Thymus (tissue), 14 donors: ENCODE results near the gene SOX2. TPM values are rescaled to one million over a fixed set of nuclear protein-coding genes. Genes with fewer than 3 reads are reported as not detected.
A peak's percentile ranks its signal among the peaks of the same experiment; 100 is the strongest.

Experiments used
- DNase-seq, 9 donors: peaks; one replicate each; pipeline ENCODE4 v3.0.0-alpha.2; 2013; ENCODE audit warnings: low spot score in 9 of 9, low read depth in 6 of 9, missing footprints in 1 of 9
- H3K27ac ChIP-seq, 2 donors: one replicate each; pipeline ENCODE4 v1.5.1; 2013; ENCODE audit warnings: control low read depth in 1 of 2, low read depth in 1 of 2, low read length in 1 of 2, mild to moderate bottlenecking in 1 of 2, moderate library complexity in 1 of 2
- H3K27me3 ChIP-seq, 2 donors: one replicate each; pipeline ENCODE4 v1.5.1; 2013; ENCODE audit warnings: low read length in 1 of 2; ENCODE audit not compliant: control insufficient read depth in 2 of 2, insufficient read depth in 1 of 2
- H3K36me3 ChIP-seq, 2 donors: one replicate each; pipeline ENCODE4 v1.5.1; 2013; ENCODE audit warnings: low read length in 1 of 2, mild to moderate bottlenecking in 1 of 2, moderate library complexity in 1 of 2; ENCODE audit not compliant: control insufficient read depth in 2 of 2, insufficient read depth in 2 of 2
- H3K4me1 ChIP-seq, 2 donors: one replicate each; pipeline ENCODE4 v1.5.1; 2013; ENCODE audit warnings: low read length in 2 of 2; ENCODE audit not compliant: control insufficient read depth in 2 of 2, insufficient read depth in 2 of 2
- H3K4me3 ChIP-seq, 2 donors: one replicate each; pipeline ENCODE4 v1.5.1; 2013; ENCODE audit warnings: low read length in 2 of 2, control low read depth in 1 of 2, mild to moderate bottlenecking in 1 of 2
- H3K9me3 ChIP-seq, 2 donors: one replicate each; pipeline ENCODE4 v1.5.1; 2013; ENCODE audit warnings: low read length in 1 of 2, mild to moderate bottlenecking in 1 of 2; ENCODE audit not compliant: control insufficient read depth in 2 of 2, insufficient read depth in 1 of 2
- WGBS: extraction: QIAGEN DNeasy Blood & Tissue Kit; methylation state at CpG from one replicate; pipeline ENCODE4 v1.1.7; 2013; 5-methylcytosine and 5-hydroxymethylcytosine counted together
- long read RNA-seq, 10 donors: transcript quantifications; one replicate each; lab custom pipeline, GENCODE V29; 2026
- polyA plus RNA-seq: library from polyadenylated mRNA; stranded (reverse); fragments of 200-250 nt; gene quantifications from one replicate; pipeline ENCODE4 v1.2.3, GENCODE V29; 2013
- total RNA-seq: library from RNA; stranded (reverse); fragments of 120-200 nt; gene quantifications from one replicate; pipeline ENCODE4 v1.2.4, GENCODE V29; 2013
- donor health status: healthy.

The SOX2 gene
- total RNA-seq (0.42 TPM), polyA plus RNA-seq (3.1 TPM)
- long read RNA-seq, donor 1 = 0 reads
- long read RNA-seq, donor 2 = 0 reads
- long read RNA-seq, donor 3 = 0 reads
- long read RNA-seq, donor 4, transcript SOX2-201 (1 exons, 2,513 nt) = major isoform, 5 of 5 reads
- long read RNA-seq, donor 4, partial matches to known transcripts = 0 of 5 reads
- long read RNA-seq, donor 4, other reads (novel, unspliced or antisense) = 0 of 5 reads
- long read RNA-seq, donor 5, partial matches to known transcripts = 0 of 1 reads
- long read RNA-seq, donor 5, other reads (novel, unspliced or antisense) = 0 of 1 reads
- long read RNA-seq, donor 6 = 0 reads
- long read RNA-seq, donor 7, partial matches to known transcripts = 0 of 2 reads
- long read RNA-seq, donor 7, other reads (novel, unspliced or antisense) = 0 of 2 reads
- long read RNA-seq, donor 8, partial matches to known transcripts = 0 of 2 reads
- long read RNA-seq, donor 8, other reads (novel, unspliced or antisense) = 0 of 2 reads
- long read RNA-seq, donor 9, partial matches to known transcripts = 0 of 2 reads
- long read RNA-seq, donor 9, other reads (novel, unspliced or antisense) = 0 of 2 reads
- long read RNA-seq, donor 10, partial matches to known transcripts = 0 of 1 reads
- long read RNA-seq, donor 10, other reads (novel, unspliced or antisense) = 0 of 1 reads

DNA sequence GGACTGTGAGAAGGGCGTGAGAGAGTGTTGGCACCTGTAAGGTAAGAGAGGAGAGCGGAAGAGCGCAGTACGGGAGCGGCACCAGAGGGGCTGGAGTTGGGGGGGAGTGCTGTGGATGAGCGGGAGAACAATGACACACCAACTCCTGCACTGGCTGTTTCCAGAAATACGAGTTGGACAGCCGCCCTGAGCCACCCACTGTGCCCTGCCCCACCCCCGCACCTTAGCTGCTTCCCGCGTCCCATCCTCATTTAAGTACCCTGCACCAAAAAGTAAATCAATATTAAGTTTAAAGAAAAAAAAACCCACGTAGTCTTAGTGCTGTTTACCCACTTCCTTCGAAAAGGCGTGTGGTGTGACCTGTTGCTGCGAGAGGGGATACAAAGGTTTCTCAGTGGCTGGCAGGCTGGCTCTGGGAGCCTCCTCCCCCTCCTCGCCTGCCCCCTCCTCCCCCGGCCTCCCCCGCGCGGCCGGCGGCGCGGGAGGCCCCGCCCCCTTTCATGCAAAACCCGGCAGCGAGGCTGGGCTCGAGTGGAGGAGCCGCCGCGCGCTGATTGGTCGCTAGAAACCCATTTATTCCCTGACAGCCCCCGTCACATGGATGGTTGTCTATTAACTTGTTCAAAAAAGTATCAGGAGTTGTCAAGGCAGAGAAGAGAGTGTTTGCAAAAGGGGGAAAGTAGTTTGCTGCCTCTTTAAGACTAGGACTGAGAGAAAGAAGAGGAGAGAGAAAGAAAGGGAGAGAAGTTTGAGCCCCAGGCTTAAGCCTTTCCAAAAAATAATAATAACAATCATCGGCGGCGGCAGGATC is at the start of gene SOX2:
Gene SOX2 (plus strand): TSS at position 601 of the 811 bp plus-strand sequence. CDS start 436 bp downstream, outside the sequence.
- Histone ChIP-seq H3K27me3 (peaks cover 70 to 99% of the 10 kb centered on the region in 2 donors), H3K27ac (no peak within 1 kb of the TSS), H3K9me3 (peaks cover 1 to 9% of the 10 kb centered on the region in 2 donors), H3K36me3 (no peaks in the 10 kb centered on the region), H3K4me1 (peaks cover 4 to 21% of the 10 kb centered on the region in 2 donors), H3K4me3 (peak within 1 kb of the TSS in 1 of 2 donors; percentile 37)
- 3% methylated on average over 37 of the region's 37 CpGs for WGBS
- DNase-seq = peak in 5 of 9 donors; percentile 54 to 76 (median 64)

DNA sequence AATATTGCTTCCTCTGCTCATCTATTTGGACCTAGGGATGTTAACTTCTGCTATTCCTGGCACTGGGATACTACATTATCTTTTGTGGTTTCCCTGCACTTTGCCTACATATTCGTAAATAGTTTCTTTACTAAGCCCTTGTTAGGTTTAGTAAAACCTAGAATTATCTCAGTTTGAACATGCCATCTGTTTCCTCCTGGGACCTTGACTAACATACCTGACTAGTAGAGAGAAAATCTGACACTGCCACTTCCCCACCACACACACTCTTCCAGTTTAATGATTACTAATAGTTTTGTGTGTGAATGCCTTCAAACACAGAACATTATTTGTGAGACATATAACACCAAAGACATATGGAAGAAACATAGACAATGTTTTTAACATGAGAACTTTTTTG is 28.2 kb upstream of the SOX2 start:
- Histone ChIP-seq H3K4me3 (no peak overlapping the region), H3K4me1 (no peaks in the 10 kb centered on the region), H3K9me3 (no peaks in the 10 kb centered on the region), H3K27ac (no peak overlapping the region), H3K36me3 (no peaks in the 10 kb centered on the region), H3K27me3 (no peaks in the 10 kb centered on the region)
- no peak for DNase-seq
- 13% methylated on average over 1 of the region's 1 CpG for WGBS

DNA sequence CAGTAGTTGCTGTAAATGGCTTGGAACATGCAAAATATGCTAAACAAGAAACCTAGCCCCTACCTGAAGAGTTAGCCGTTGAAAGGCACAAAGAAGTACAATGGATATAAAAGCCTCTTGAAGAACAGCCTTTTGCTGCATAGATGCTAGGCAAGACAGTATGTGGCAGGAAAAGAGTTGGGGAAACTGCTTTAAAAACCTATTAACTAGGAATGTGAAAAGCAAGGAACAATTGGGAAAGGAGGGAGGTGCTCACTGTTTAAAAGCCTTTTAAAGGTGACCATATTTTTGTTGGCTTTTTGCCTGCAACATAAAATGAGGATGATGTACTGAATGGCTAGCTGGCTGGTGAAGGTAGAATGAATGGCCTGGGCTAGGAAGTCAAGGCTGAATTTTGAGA is 24.5 kb upstream of the SOX2 start:
- Histone ChIP-seq H3K9me3 (no peaks in the 10 kb centered on the region), H3K4me3 (no peak overlapping the region), H3K27me3 (no peaks in the 10 kb centered on the region), H3K27ac (no peak overlapping the region), H3K36me3 (no peaks in the 10 kb centered on the region), H3K4me1 (no peaks in the 10 kb centered on the region)
- WGBS = 91% methylated on average over 1 of the region's 1 CpG
- no peak for DNase-seq

DNA sequence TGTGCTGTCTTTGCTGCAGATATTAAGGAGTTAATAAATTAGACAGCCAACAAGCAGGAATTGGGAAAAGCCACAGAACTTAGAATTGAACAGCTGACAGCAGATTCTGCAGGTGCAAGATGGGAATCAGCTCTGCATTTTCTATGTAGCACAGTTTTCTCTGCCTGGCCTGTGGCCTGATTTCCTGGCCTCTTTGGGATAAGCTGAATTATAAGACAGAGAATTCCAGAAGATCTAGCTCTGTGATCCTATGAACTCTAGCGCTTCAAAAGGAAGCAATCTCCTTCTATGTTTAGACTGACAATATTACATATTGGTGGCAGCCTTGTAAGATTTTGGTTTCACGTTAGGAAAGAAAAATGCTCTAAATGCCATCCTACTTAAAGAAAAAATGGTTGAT is 24.0 kb upstream of the SOX2 start:
- DNase-seq = no peak
- H3K4me3 ChIP-seq = no peak overlapping the region
- no peaks in the 10 kb centered on the region for H3K27me3 ChIP-seq
- 94% methylated on average over 2 of the region's 2 CpGs for WGBS
- no peaks in the 10 kb centered on the region for H3K4me1 ChIP-seq
- no peaks in the 10 kb centered on the region for H3K36me3 ChIP-seq
- no peaks in the 10 kb centered on the region for H3K9me3 ChIP-seq
- no peak overlapping the region for H3K27ac ChIP-seq

DNA sequence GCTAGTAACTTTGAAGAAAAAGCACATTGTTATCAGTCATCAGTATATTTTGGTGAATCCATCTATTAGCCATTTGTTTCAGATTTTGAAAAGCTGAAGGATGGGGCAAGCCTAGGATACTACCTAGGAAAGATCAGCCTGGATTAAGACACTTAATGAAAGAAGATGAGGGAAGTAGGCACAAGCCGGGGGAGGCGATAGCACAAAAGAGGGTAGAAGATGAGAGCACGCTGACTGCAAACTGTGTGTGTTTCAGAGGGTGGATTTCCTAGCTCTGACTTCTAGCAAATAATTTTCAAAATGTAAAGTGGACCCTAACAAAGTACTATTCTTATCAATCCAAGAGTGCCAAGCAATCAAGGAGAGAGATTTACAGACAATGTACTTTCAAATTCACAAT is 22.2 kb upstream of the SOX2 start:
- no peak overlapping the region for H3K27ac ChIP-seq
- no peak overlapping the region for H3K4me3 ChIP-seq
- H3K36me3 ChIP-seq = no peaks in the 10 kb centered on the region
- H3K4me1 ChIP-seq = no peaks in the 10 kb centered on the region
- H3K9me3 ChIP-seq = no peaks in the 10 kb centered on the region
- peaks cover 4 to 13% of the 10 kb centered on the region in 2 donors for H3K27me3 ChIP-seq
- DNase-seq = no peak
- WGBS = 98% methylated on average over 3 of the region's 3 CpGs

DNA sequence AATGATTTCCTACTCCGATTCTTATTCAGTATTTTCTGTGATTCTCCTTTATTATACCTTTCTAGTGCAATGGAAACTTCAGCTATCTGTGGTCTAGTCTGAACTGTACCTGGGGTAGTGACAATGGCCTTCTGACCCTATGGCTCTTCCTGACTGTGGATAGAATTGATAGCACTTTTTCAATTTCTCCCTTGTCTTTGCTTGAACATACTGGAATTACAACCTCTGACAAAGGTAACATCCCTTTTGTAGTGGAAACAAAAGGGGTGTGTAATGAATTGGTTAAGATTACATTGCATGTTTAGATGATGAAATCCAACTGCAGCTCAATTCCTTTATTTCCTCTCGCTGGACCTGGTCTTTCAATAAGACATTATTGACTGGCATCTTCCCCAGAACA is 21.0 kb upstream of the SOX2 start:
- H3K27me3 ChIP-seq = peaks cover 16 to 25% of the 10 kb centered on the region in 2 donors
- WGBS = 94% methylated on average over 2 of the region's 2 CpGs
- H3K9me3 ChIP-seq = no peaks in the 10 kb centered on the region
- no peaks in the 10 kb centered on the region for H3K36me3 ChIP-seq
- no peak for DNase-seq
- H3K4me3 ChIP-seq = no peak overlapping the region
- H3K27ac ChIP-seq = no peak overlapping the region
- H3K4me1 ChIP-seq = peaks cover 0 to 3% of the 10 kb centered on the region in 2 donors

DNA sequence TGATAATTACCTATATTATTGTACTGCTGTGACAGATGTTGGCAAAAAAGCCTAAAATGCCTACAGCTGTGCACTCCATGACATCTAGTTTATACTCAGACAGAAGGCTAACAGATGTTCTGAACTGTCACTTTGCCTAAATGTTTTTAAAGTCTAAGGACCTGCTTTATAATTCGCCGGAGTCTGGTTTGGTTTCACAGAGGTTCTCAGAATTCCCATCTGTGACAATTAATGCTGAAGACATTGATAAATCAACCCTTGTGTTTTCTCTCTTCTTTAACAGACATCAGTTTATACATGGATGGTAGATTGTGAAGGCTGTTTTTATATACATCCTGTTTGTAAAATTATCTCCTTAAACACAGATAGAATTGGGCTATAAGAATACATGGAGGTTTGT is 19.8 kb upstream of the SOX2 start:
- peaks cover 27 to 37% of the 10 kb centered on the region in 2 donors for H3K27me3 ChIP-seq
- peaks cover 0 to 6% of the 10 kb centered on the region in 2 donors for H3K4me1 ChIP-seq
- DNase-seq = no peak
- H3K36me3 ChIP-seq = no peaks in the 10 kb centered on the region
- no peaks in the 10 kb centered on the region for H3K9me3 ChIP-seq
- 95% methylated on average over 2 of the region's 2 CpGs for WGBS
- H3K4me3 ChIP-seq = no peak overlapping the region
- no peak overlapping the region for H3K27ac ChIP-seq

DNA sequence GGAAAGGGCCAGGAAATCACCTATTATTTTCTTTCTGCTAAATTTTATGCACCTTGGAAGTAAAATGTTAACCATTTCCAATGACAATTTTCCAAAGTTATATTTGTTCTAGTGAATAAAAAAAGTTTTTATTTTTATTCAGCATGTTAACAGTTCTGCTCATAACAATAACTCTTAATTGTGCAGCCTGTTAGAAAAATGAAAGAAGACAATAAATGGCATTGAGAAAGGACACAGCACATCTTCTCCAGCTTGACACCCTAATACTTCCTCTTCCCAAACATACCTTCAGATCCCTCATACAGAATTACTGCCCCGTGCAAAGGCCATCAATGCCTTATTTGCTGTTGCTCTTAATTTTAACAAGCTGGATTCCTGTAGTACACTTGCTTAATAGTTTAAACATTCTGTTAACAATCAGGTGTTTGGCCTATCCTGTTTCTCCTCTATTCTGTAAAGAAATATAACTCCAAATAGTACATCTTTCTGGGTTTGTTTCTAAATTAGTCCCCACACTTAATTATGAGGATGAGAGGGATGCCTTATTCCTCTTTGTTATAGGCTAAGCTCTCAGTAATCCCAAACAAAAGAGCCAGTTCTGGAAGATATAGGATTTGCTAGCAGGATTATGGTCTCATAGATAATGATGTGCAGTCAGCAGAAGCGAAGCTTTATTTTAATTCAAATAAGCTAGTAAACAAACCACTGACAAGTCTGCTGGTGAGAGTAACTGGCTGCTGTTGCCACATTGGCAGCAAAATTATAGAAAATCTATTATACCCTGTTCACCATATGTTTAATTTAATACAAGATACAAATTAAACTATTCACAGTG is 19.2 kb upstream of the SOX2 start:
- Histone ChIP-seq H3K4me3 (no peak overlapping the region), H3K9me3 (no peaks in the 10 kb centered on the region), H3K4me1 (peaks cover 0 to 6% of the 10 kb centered on the region in 2 donors), H3K36me3 (no peaks in the 10 kb centered on the region), H3K27ac (no peak overlapping the region), H3K27me3 (peaks cover 30 to 43% of the 10 kb centered on the region in 2 donors)
- WGBS = 91% methylated on average over 2 of the region's 2 CpGs
- DNase-seq = no peak
